Fibroblast of lung (primary cell): ENCODE data around the gene PIP5KL1.

Experiments
- CTCF ChIP-seq, 2 donors: IDR thresholded peaks in 1 of 2; conservative IDR thresholded peaks in 1 of 2; 1 replicate in 1 of 2; 2 replicates in 1 of 2; pipeline ENCODE4 v1.5.1; 2011 to 2012; ENCODE audit warnings: low read length in 2 of 2, control low read depth in 1 of 2, inconsistent platforms in 1 of 2, low read depth in 1 of 2, mild to moderate bottlenecking in 1 of 2
- EZH2 ChIP-seq: IDR thresholded peaks from 2 replicates; pipeline ENCODE4 v1.5.1; 2012; ENCODE audit warnings: low read length, control low read depth, mild to moderate bottlenecking; ENCODE audit errors: missing control alignments

GRCh38 chr9:127945338-127945737 is 14.8 kb upstream of the PIP5KL1 start:
- TF ChIP-seq EZH2: no peak
- TF ChIP-seq CTCF (conservative IDR thresholded peaks at IDR 0.05 in 1 of 2, IDR thresholded peaks at IDR 0.05 in 1 of 2; ENCODE audit: low read depth in 1 of 2, low read length in 2 of 2): no peak
